GM12873 (cell line): ENCODE measurements around the gene GIT2.

Source experiments
- CTCF ChIP-seq: IDR thresholded peaks from 2 replicates; pipeline ENCODE4 v1.5.1; 2012; ENCODE audit warnings: low read depth, mild to moderate bottlenecking, moderate library complexity, low read length, control low read depth; ENCODE audit not compliant: insufficient read depth; ENCODE audit errors: missing control alignments

The GIT2 gene

DNA sequence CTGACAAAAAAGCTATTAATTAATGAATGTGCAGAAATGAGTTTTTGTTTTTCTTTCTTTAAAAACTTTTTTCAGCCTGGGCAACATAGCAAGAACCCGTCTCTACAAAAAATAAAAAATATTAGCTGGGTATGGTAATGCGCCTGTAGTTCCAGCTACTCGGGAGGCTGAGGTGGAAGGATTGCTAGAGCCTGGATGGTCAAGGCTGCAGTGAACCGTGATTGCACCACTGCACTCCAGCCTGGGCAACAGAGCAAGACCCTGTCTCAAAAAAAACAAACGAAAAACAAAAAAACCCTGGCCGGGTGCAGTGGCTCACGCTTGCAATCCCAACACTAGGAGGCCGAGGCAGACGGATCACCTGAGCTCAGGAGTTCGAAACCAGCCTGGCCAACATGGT, 7.9 kb downstream of the GIT2 start:
- no peak for TF ChIP-seq CTCF

DNA sequence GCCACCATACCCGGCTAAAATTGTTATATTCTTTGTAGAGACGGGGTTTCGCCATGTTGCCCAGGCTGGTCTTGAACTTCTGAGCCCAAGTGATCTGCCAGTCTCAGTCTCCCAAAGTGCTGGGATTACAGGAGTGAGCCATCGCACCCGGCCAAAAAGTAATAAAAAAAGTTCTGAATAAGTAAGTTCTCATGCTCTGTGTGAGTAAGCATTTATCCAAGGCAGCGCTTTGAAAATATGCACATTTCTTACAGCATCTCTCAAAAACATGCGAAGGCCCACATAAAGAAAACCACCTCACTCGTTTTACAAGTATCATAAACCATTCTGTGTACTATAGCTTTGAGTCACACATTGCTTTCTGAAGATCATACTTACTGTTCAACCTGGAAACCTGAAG, 8.6 kb downstream of the GIT2 start:
- TF ChIP-seq CTCF: no peak

DNA sequence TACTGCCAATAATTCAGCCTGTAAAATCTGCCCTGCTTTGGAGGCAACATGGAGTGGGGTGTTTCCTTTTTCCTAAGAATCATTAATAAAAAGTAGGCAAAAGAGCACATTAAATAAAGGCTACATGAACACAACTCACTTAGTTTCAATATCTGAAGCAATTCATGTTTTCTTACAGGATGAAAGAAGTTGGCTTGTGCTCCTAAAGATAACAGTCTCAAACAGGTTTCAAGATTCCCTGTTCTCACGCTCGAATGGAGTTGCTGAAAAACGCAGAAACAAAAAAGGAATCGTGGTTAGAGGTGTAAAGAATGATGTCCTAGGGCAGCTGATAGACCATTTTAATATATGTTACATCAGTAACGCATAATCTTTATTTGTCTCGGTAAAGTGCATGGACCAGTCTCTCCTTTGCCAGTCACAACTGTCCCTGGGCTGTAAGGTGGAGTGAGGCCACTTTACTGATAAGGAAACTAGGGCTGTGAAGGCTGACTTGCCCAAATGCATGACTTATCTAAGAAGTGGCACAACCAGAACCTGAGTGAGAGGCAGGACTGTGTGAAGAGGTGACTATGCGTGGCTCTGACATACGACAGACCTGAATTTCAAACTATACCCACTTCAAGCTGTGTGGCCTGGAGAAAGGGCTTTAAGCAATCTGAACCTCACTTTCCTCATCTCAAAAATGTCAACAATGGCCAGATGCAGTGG, 12.6 kb downstream of the GIT2 start:
- TF ChIP-seq CTCF: no peak

- no peak for TF ChIP-seq CTCF
These were observed 14.0 kb downstream of the GIT2 start for GRCh38 chr12:109982210-109982609.

DNA sequence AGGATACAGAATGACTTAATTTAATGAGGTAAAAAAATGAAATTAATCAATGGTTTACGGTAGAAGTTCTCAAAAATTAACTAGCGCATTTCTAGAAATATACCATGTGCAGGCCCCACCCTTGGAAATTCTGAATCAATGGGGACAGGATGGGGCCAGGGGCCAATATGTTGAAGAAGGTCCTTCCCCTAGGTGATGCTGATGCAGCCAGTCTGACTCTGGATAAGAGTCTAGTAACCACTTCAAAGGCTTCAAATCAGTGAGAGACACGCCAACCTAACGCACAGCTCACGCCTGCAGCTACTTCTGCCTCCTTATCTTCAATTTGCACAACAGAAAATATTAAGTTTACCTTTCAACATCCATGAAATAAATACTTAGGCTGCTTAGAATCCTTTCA, 14.9 kb downstream of the GIT2 start:
- no peak for TF ChIP-seq CTCF

- no peak for TF ChIP-seq CTCF
These were observed 23.3 kb downstream of the GIT2 start for GRCh38 chr12:109972821-109973220.

- TF ChIP-seq CTCF: no peak
These were observed 27.4 kb downstream of the GIT2 start for GRCh38 chr12:109968801-109969200.
